Astrocyte of the cerebellum (primary cell): ENCODE data around the gene CPZ.

ENCODE experiments used
- DNase-seq: peaks from one replicate; pipeline ENCODE4 v3.0.0-alpha.2; 2011; ENCODE audit warnings: low read depth
- H3K4me3 ChIP-seq: 2 replicates; pipeline ENCODE4 v1.5.1; 2011; ENCODE audit warnings: mild to moderate bottlenecking, low read depth, low read length, moderate library complexity
- CTCF ChIP-seq: IDR thresholded peaks from 2 replicates; pipeline ENCODE4 v1.5.1; 2012; ENCODE audit warnings: low read length, low read depth, moderate library complexity, mild to moderate bottlenecking; ENCODE audit errors: missing control alignments
- in situ Hi-C: cut with HindIII; loops from 2 replicates; pipeline ENCODE4 v1.10.0; 2017; ENCODE audit warnings: low sequenced_read_pairs

Gene CPZ

GRCh38 chr4:8585186-8585585 lies 7.4 kb upstream of the CPZ start:
- DNase-seq: no peak
- no peak for TF ChIP-seq CTCF
- in situ Hi-C loops: no loop called here
- no peak overlapping the region for H3K4me3 ChIP-seq

GRCh38 chr4:8585721-8586212 lies 6.8 kb upstream of the CPZ start:
- in situ Hi-C loops: no loop called here
- DNase-seq: no peak
- no peak for TF ChIP-seq CTCF
- H3K4me3 ChIP-seq: no peak overlapping the region

GRCh38 chr4:8586246-8586645 lies 6.3 kb upstream of the CPZ start:
- DNase-seq: no peak
- TF ChIP-seq CTCF: no peak
- no peak overlapping the region for H3K4me3 ChIP-seq
- in situ Hi-C loops: no loop called here

- no peak for TF ChIP-seq CTCF
- in situ Hi-C loops: no loop called here
- DNase-seq: no peak
- H3K4me3 ChIP-seq: no peak overlapping the region
Observed at GRCh38 chr4:8586671-8587468, 5.7 kb upstream of the CPZ start.

GRCh38 chr4:8587469-8588195 lies 4.9 kb upstream of the CPZ start:
- in situ Hi-C loops: no loop called here
- TF ChIP-seq CTCF: no peak

GRCh38 chr4:8588196-8588470 lies 4.4 kb upstream of the CPZ start:
- no peak for TF ChIP-seq CTCF
- no peak overlapping the region for H3K4me3 ChIP-seq
- DNase-seq: no peak
- in situ Hi-C loops: no loop called here

More at GRCh38 chr4:8587469-8588195, 4.9 kb upstream of the CPZ start:
- no peak overlapping the region for H3K4me3 ChIP-seq
- DNase-seq: no peak
